ENCODE results near the gene LRP1B.
"Not testable (repeated sequence)": the region's sequence is repeated elsewhere in the genome, so short reads cannot be mapped to it uniquely, and the experiment has no call there.

LRP1B gene

DNA sequence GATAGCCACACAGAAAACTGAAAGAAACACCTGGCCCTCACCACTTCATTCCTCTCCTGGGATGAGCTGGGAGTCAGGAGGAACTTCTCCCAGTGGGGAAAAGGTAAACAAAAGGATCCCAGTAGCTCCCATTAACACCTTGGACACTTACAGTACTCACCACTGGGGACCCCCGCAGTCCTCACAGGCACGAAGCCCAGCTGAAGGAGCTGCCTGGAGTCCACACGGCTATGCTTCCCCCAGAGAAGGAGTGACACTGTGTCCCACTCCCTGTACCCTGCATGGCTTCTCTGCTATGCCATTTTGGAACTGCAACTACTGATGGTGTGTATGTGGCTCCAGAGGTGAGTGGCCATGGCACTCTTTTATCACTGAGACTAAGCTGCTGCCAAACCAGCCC lies 1565.1 kb downstream of the LRP1B start:
- FAIRE-seq, result no peak

DNA sequence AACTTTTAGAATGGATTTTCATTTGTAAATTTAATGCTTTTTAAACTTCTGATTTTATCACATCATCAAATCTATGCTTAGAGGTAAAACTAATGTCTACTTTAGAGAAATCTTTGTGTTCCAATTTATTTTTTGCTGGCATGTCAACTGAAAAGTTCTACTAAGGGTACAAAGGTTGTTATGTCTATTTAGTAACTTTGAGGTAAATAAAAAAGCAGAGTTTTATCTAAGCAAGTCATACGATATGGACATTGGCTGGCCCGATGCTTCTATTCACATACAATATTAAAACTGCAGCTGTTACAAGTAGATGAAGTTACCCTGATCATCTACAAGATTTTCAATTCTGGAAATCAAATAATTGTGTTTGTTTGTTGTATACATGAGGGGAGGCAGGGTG lies 1575.1 kb downstream of the LRP1B start:
- FAIRE-seq, result no peak

DNA sequence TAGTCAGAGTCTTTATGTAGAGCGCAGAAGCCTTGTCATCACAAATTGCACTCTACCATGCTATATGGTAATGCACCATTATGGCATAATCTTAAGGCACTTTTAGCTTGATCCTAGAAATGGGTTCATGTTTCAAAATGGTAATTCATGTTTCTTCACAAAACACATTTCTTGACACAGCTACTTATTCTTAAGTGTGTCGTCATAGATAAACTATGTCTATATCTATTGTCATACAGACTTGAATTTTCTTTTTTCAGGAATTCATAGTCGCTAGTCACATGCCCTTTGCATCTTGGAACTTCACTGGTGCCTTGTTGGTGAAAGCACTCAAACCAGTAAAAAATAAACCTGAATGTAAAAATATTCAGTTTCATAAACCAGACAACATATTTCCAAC lies 1578.2 kb downstream of the LRP1B start:
- no peak for FAIRE-seq

DNA sequence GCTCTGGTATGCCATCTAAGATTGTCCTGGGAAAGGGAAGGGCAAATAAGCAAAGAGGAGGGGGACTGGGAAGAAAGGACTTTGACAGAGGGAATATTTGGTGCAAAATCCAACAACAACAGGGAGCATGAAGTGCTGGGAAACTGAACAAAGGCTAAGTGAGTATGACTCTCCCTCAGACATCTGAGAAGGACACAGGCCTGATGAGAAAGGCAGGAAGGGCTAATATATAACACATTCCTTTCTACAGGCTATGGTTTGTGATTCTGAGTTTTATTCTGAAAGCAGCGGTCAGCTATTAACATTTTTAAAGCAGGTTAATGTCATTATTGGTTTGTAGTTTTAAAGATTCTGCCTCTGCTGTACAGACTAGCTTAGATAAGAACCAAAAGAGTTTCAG lies 1579.5 kb downstream of the LRP1B start:
- no peak for FAIRE-seq

DNA sequence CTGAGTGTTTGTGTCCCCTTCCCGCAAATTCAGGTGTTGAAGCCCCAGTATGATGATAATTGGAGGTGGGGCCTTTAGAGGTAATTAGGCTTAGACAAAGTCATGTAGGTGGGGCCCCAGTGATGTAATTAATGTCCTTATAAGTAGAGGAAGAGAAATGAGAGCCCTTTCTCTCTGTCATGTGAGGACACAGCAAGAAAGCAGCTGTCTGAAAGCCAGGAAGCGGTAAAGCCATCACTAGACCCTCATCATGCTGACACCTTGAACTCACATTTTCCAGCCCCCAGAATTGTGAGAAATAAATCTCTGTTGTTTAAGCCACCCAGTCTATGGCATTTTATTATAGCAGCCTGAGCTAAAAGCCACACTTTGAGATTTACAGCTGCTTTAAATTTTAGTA lies 1580.0 kb downstream of the LRP1B start:
- no peak for FAIRE-seq

DNA sequence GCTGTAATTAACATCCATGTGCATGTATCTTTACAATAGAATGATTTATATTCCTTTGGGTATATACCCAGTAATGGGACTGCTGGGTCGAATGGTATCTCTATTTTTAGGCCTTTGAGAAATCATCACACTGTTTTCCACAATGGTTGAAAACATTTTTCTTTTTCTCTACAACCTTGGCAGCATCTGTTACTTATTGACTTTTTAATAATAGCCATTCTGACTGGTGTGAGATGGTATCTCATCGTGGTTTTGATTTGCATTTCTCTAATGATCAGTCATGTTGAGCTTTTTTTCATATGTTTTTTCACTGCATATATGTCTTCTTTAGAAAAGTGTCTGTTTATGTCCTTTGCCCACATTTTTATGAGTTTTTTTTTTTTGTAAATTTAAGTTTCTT lies 1586.0 kb downstream of the LRP1B start:
- not testable (repeated sequence) for FAIRE-seq

DNA sequence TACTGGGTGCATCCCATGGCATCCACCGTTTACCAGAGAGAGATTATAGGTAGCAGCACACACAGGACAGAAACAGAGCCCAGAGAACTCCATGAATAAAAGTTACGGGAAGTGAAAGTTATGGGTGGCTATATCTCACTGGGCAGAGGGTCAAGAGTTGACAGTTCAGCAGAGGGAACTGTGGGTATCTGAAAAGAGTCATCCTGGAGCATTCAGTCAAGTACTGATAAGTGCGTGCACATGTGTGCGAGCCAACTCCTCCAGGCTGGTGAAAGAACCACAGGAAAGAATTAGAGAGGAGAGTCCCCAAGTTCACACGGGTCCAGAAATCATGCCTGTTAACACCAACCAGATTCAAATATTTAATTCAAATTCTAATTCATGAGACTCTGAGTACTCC lies 1588.2 kb downstream of the LRP1B start:
- FAIRE-seq, result no peak

DNA sequence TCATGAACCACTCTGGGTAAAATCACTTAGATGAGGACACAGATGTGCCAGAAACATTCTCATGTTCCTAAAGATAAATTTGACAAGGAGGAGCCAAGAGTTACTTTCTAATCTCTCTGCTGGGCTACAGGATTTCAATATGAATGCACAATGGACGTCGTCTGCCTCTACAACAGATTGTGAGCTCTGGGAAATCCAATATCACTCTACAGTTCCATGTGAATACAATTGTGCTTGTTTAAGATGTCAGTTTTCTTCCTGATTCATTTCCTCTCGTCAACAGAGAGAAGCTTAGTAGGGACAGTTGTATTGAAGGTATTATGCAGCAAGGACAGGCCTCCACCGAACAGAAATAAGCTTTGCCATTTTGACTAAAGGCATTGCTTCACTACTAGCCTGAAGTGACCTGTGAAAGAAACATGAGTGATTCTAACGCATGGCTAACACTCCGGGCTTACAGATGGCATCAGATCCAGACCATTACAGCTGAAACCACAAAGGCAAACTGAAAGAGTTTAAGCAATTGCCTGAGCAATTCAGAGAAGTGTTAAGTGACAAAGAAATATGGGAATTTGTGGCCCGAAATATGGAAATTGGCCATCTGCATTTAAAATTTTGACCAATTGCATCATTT lies 1591.5 kb downstream of the LRP1B start:
- FAIRE-seq, result no peak

DNA sequence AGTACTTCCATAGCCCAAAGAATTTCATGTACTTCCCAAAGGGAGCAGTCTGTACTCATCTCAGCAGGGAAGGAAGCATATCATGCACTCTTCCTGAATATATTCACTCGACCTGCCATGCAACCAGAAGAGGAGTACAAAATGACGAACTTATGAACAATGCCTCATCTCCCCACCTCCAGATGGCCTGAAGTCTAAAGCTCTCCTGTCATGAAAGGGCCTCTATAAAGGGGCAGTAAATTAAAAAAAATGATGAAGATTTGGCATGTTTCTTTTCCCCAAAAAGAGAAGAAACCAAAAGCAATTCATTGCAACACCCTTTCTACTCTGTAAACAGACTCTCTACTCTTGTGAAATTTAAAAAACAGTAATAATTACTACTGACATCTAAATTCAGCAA lies 1601.1 kb downstream of the LRP1B start:
- FAIRE-seq, result no peak

DNA sequence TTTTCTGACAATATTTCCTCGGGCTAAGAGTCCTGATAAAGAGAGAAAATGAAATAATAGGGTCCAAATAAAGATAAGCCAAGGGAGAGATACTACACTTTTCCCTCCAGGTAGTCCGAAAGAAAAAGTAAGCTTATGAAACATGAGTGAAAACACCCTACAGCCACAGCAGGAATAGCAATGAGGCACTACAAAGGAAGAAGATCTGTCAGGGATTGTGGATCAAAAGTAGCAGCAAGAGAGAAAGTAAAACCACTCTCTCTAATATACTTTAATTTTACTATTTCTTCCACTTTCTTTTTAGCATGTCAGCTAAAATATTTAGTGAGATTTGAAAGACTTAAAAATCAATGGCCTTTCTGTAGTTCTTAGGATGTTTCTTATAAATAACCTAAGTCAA lies 1601.8 kb downstream of the LRP1B start:
- no peak for FAIRE-seq

DNA sequence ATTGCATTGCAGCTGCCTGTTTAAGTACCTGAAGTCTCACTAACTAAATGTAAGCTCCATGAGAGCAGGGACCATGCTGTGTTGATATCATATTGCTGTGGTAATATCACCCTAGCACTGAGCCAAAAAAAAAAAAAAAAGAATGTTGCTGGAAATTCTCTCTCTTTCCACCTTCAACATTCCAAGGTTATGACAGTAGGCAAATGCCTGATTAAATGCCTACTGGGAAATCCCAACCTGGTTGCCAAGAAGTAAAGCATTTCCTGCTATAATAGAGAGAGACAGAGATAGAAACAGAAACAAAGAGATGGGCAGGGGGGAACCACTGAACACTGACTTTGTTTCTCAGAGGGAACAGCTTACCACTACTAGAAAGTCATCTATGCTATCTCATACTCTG lies 1604.2 kb downstream of the LRP1B start:
- no peak for FAIRE-seq

DNA sequence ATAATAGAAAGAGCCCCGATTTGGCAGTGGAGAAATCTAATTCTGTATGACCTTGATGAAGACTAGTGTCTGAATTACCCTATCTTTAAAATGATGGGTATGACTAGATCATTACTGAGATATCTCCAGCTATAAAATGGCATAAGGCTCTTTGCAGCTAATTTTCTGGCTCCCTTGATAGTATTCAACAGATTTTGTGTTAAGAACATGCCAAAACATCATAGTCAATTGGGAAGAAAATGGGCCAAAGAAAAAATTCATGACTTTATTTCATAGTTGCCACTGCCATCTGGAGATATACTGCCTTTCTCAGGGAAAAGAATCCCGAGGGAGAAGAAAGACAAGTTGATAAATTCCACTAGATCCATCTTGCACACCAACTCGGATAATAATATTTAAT lies 1618.7 kb downstream of the LRP1B start:
- no peak for FAIRE-seq

DNA sequence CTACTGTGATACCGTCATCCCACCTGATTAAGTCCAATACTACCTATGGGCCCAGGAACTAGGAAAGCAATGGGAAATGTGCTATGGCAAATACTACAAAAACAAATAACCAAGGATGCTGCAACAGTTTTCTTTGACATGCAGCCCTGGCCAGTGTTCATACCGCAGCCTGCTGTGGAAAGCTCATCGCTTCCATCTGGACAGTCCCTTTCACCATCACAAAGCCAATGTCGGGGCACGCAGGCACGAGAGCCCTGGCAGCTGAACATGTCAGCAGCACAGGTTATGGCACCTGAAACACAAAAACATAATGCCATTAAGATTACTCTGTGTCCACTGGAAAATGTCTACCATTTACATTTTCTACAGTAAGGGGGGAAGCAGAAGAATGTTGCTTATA lies 1621.1 kb downstream of the LRP1B start:
- FAIRE-seq, result no peak

DNA sequence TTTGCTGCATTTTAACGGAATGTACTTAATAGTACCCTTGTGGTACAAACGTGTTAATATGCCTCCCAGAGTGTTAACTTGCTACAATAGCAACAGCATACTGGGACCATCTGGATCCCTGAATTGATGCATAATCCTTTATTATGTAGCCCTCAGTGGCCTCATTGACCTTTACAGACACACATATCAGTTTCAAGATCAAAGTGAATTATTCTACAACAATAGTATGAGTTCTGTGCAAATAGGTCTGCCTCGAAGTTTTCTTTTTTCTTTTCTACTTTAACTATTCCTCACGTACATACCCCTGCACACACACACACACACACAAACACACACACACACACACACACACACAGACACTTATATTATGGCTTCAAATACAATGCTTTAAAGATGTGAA lies 1622.1 kb downstream of the LRP1B start:
- no peak for FAIRE-seq

DNA sequence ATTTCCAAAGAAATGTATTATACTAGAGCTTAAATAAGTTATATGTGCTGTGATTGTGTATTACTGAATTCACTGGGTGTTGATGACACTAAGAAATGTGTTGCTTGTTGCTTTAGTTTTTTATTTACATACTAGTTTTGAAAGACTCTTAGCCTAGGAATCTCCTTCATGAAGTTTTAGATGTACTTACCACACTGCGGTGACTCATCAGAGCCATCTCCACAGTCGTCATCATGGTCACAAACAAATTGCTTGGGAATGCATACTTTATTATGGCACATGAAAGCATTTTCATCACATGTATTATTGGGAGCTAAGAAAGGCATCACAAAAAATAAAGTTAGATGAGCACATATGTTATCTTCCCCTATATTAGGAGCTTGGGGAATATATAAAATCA lies 1624.2 kb downstream of the LRP1B start:
- FAIRE-seq, result no peak

DNA sequence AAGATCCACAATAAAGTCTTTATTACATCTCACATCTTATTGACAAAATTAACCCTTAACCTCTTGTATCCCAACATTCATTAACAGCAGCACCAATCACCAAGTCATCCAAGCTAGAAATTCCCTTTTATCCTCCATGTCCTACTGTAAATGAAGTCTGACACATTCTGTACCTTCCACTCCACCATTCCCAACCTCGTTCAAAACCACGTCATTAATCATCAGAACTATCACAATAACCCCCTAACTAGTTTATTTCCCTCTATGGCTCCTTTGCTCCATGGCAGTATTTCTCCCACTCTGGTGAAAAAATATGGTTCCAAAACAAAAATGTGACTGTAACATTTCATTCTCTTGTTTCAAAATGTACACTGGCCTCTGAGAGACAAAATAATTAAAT lies 1626.2 kb downstream of the LRP1B start:
- FAIRE-seq, result no peak

DNA sequence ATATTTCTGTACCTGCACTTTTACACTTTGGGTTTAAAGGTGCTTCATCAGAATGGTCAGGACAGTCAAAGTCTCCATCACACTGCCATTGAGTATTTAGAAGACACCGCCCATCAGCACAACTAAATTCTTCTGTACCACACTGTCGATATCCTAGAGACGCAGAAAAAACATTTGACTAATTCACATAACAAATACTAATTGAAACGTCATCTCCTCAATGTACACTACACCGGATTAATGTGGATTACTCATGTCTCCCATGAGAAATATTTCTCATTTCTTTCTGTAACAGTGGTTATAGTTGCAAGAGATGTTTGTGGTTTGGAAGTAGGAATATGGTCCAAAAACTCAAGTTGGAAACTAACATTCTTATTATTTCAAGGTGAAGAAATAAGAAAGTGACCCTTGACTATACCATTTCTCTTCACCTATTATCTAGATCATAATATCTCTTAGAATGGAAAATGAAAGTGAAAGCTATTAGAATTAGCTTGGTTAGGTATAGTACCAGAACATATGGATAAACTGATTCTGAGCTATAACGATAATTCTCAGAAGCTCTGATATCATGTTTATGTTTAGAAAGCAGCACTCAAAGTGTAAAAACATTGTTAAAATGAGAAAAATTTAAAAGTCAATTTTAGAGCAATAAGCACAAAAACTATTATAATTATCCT lies 1627.7 kb downstream of the LRP1B start:
- no peak for FAIRE-seq

DNA sequence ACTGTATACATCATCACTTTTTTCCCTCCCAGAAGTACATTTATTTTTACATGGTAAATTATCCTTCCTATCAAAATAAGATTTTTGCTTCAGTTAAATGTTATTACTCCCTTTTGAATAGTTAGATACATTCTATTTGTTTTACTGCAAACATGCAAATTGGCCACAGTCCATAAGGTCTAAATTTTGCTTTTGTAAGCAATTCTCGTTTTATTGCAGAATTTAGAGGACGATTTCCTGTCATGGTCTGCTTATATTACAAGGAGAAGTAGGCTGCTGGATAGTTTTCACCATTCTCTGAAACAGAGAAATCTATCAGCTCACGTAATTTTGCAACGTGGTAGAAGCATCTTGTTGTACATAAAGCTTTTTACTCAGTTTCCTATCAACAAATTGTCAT lies 1632.5 kb downstream of the LRP1B start:
- FAIRE-seq, result no peak

DNA sequence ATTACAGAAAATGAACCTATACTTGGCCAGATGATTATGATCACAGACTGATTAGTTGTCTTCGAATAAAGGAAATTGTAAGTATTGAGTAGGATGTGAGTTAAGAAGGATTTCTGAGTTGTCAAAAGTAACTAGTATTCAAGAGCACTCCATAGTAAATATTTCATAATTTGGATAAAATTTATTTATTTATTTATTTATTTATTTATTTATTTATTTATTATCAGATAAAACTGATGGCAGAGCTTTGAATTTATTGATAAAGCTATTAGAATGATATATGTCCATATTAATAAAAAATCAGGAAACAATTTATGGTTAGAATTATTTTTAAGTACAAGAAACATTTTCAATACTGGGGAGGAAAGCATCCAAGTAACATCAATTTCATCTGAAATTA lies 1634.1 kb downstream of the LRP1B start:
- FAIRE-seq, result peak; percentile 44

DNA sequence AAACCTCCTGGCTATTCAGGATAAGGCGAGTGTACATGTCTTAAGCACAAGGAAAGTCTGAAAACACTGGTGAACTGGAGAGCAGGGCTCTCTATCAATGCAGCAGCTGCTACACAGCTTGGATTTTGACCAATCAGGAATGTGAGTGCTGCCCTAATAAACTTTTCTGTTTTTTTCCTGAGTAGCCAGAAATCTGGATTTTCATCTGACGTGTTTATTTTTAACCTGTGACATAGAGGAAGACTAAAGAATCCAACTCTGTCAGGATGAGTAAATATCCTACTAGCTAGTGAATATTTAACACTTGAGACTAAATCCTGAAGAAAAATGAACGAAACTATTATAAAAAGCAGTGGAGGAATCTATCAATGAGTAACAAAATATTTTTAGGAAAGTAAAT lies 1638.9 kb downstream of the LRP1B start:
- no peak for FAIRE-seq

DNA sequence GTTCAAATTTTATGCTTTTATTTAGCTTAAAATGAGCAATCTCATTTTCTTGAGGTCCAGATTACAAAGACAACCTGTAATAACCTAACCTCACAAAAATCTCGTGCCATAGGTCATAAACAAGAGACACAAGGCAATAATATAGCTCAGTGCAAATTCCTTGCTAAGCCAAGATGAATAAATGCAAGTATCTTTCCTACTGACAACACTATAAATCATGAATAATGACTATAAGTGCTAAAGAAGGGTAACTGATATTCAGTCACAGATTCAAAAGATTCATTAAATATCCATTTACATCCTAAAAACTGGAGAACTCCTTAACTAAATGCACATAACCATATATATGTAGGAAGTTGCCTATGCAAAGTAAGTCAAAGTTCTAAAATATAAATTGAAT lies 1641.6 kb downstream of the LRP1B start:
- no peak for FAIRE-seq

DNA sequence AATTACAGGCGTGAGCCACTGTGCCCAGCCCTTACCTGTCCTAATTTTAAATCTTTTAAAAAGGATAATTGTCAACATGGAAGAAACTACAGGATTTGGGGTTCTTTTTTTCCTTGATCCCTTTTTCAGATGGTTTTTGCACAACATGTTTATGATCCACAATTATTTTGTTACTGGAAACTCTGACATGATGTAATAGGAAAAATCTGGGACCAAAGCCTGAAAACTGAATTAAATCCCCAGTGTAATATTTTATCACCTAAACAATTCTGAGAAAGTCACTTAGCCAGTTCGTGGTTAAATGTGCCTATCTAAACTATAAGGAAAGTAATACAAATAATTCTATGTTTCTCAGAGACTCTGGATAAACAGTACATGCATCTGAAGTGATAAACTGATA lies 1649.7 kb downstream of the LRP1B start:
- no peak for FAIRE-seq

DNA sequence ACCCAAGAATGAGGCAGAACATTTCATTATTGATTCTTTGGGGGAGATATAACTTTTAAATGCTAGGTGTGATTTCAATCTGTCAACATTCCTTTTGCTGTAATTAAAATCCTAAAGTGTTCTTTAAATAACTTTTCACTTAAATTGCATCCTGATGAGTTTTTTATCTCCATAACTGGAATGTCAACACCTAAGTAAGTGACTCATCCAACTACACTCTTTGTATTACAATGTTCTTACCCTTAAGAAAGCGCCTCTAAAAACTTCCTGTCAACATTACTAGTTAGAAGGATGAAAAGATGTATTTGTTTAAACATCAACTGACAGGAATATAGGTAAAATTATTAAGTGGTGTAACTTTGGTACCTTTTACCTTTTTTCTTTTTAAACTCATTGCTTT lies 1657.0 kb downstream of the LRP1B start:
- FAIRE-seq, result no peak

DNA sequence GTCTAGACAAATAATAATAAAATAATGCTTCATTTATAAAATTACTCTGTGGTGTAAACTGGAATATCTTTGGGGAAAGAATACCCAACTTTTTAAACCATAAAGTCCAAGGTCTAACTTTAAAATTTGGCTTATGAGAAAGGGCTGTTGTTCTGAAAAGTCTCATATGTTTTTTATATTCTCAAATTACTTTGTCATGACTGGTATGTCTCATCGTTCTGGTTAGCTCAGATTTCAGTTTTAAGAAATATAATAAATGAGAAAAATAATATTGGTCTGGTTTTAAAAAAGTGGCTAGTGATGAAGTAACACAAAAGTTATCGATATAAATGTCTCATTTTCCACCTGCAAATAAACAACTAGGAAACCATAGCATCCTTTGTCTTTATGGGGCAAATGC lies 1658.1 kb downstream of the LRP1B start:
- no peak for FAIRE-seq

DNA sequence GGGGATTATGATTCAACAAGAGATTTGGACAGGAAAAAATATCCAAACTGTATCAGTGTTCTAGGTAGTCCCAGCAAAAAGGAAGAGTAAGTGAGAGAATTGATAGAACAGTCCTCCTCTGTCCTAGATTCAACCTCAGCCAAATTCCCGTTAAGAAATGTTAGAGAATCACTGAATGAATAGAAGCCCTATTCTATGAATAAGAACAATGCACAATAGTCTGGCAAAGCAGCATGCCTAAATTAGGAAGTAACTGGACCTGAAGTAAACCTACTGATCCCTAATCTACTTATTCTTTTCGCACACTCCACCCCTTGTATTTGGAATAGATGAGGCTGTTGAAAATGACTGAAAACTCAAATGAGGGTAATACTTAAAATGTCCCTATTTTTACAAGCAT lies 1665.5 kb downstream of the LRP1B start:
- FAIRE-seq, result no peak

All from A204.1 (cell line).